Stimulated activated CD4-positive, alpha-beta T cell treated with anti-CD3 and anti-CD28 coated beads, Interleukin-12 subunit alpha, Interleukin-12 subunit beta, amount 100 ng/mL, for 24 hours (primary cell): ENCODE results near the gene LRRC70.
"Not testable (repeated sequence)": the region's sequence is repeated elsewhere in the genome, so short reads cannot be mapped to it uniquely, and the experiment has no call there.

Experiments
- DNase-seq, 2 experiments: peaks; one replicate each; pipeline ENCODE4 v3.0.0-alpha.2; 2020; ENCODE audit warnings: low read depth in 2 of 2

LRRC70 gene

GRCh38 chr5:62578540-62578939 lies at the start of gene LRRC70:
Gene LRRC70, plus strand, starts transcription at chr5:62578819. Its CDS starts 620 bp downstream, at chr5:62579439.
- no peak for DNase-seq

GRCh38 chr5:62533597-62533996 lies 45.0 kb upstream of the LRRC70 start:
- no peak for DNase-seq

- no peak for DNase-seq
Observed at GRCh38 chr5:62534461-62535236, 44.0 kb upstream of the LRRC70 start.

GRCh38 chr5:62536232-62536631 lies 42.4 kb upstream of the LRRC70 start:
- no peak for DNase-seq

- DNase-seq, result no peak
Observed at GRCh38 chr5:62536783-62537182, 41.8 kb upstream of the LRRC70 start.

GRCh38 chr5:62538017-62538942 lies 40.3 kb upstream of the LRRC70 start:
- DNase-seq, result no peak

- no peak for DNase-seq
Observed at GRCh38 chr5:62542720-62543119, 35.9 kb upstream of the LRRC70 start.

- no peak for DNase-seq
Observed at GRCh38 chr5:62547945-62548630, 30.5 kb upstream of the LRRC70 start.

- no peak for DNase-seq
Observed at GRCh38 chr5:62550103-62550502, 28.5 kb upstream of the LRRC70 start.

GRCh38 chr5:62555930-62556329 lies 22.7 kb upstream of the LRRC70 start:
- no peak for DNase-seq

GRCh38 chr5:62558941-62559340 lies 19.7 kb upstream of the LRRC70 start:
- DNase-seq, result no peak

- DNase-seq, result no peak
Observed at GRCh38 chr5:62560786-62561185, 17.8 kb upstream of the LRRC70 start.

- DNase-seq, result no peak
Observed at GRCh38 chr5:62561896-62562295, 16.7 kb upstream of the LRRC70 start.

GRCh38 chr5:62562867-62563266 lies 15.8 kb upstream of the LRRC70 start:
- DNase-seq, result no peak

GRCh38 chr5:62564101-62564500 lies 14.5 kb upstream of the LRRC70 start:
- DNase-seq, result no peak

GRCh38 chr5:62565740-62566139 lies 12.9 kb upstream of the LRRC70 start:
- DNase-seq, result not testable (repeated sequence)

- no peak for DNase-seq
Observed at GRCh38 chr5:62568143-62568542, 10.5 kb upstream of the LRRC70 start.

GRCh38 chr5:62568800-62569432 lies 9.7 kb upstream of the LRRC70 start:
- DNase-seq, result no peak

- no peak for DNase-seq
Observed at GRCh38 chr5:62569470-62569869, 9.1 kb upstream of the LRRC70 start.

GRCh38 chr5:62572918-62573514 lies 5.6 kb upstream of the LRRC70 start:
- DNase-seq, result no peak

GRCh38 chr5:62574599-62574998 lies 4.0 kb upstream of the LRRC70 start:
- DNase-seq, result no peak
